Muscle of leg (tissue), 11 donors: Measurements from ENCODE around the gene ABCG1. TPM values are rescaled to one million over a fixed set of nuclear protein-coding genes. Genes with fewer than 3 reads are reported as not detected.

Experiments
- DNase-seq: peaks from one replicate; pipeline ENCODE4 v3.0.0; 2013
- H3K27ac ChIP-seq: one replicate; pipeline ENCODE4 v1.5.1; 2013; ENCODE audit warnings: mild to moderate bottlenecking, low read length, control low read depth
- H3K27me3 ChIP-seq: one replicate; pipeline ENCODE4 v1.6.1; 2013; ENCODE audit warnings: low read length; ENCODE audit not compliant: control insufficient read depth, insufficient read depth
- H3K36me3 ChIP-seq: one replicate; pipeline ENCODE4 v1.6.1; 2013; ENCODE audit warnings: low read length; ENCODE audit not compliant: control insufficient read depth, insufficient read depth
- H3K4me1 ChIP-seq: one replicate; pipeline ENCODE4 v1.6.1; 2013; ENCODE audit warnings: low read length; ENCODE audit not compliant: control insufficient read depth, insufficient read depth
- H3K4me3 ChIP-seq: one replicate; pipeline ENCODE4 v1.5.1; 2013; ENCODE audit warnings: low read length, control low read depth
- H3K9me3 ChIP-seq: replicated peaks from 2 replicates; pipeline ENCODE4 v1.6.1; 2013; ENCODE audit warnings: low read depth, low read length; ENCODE audit not compliant: control insufficient read depth
- WGBS: methylation state at CpG from one replicate; pipeline ENCODE4 v1.1.5; 2013; ENCODE audit warnings: missing lambda C conversion rate; ENCODE audit not compliant: insufficient coverage; 5-methylcytosine and 5-hydroxymethylcytosine counted together
- polyA plus RNA-seq, 8 donors: library from polyadenylated mRNA; unstranded; fragments of 120-200 nt; gene quantifications; one replicate each; pipeline versions ENCODE4 v1.2.1 to v1.2.3, GENCODE V29; 2013; ENCODE audit warnings: inconsistent platforms in 1 of 8, low replicate concordance in 1 of 8; ENCODE audit not compliant: insufficient read length in 8 of 8, insufficient read depth in 1 of 8
- total RNA-seq: library from RNA; stranded (reverse); fragments of 120-200 nt; gene quantifications from one replicate; pipeline ENCODE4 v1.2.4, GENCODE V29; 2013

The ABCG1 gene
- total and polyA plus RNA-seq, 9 donors, result 4.9 to 9.1 (median 8.1) TPM

- WGBS, result 83% methylated on average over 5 of the region's 5 CpGs
- H3K27me3 ChIP-seq, result peaks cover 30% of the 10 kb centered on the region
- peaks cover 11% of the 10 kb centered on the region for H3K4me1 ChIP-seq
Observed at GRCh38 chr21:42214921-42215320, 4.0 kb upstream of the ABCG1 start.

GRCh38 chr21:42215942-42216725 is 2.8 kb upstream of the ABCG1 start:
- Histone ChIP-seq H3K4me3 (no peak overlapping the region), H3K9me3 (peaks cover 4% of the 10 kb centered on the region), H3K36me3 (no peaks in the 10 kb centered on the region), H3K4me1 (peaks cover 20% of the 10 kb centered on the region), H3K27ac (no peak overlapping the region), H3K27me3 (peaks cover 34% of the 10 kb centered on the region)
- no peak for DNase-seq
- 92% methylated on average over 6 of the region's 9 CpGs for WGBS

More at GRCh38 chr21:42214921-42215320, 4.0 kb upstream of the ABCG1 start:
- H3K4me3 ChIP-seq, result no peak overlapping the region
- DNase-seq, result no peak
- peaks cover 4% of the 10 kb centered on the region for H3K9me3 ChIP-seq
- no peaks in the 10 kb centered on the region for H3K36me3 ChIP-seq
- H3K27ac ChIP-seq, result no peak overlapping the region

GRCh38 chr21:42216726-42217572 is 2.0 kb upstream of the ABCG1 start:
- 89% methylated on average over 16 of the region's 17 CpGs for WGBS
- Histone ChIP-seq H3K36me3 (no peaks in the 10 kb centered on the region), H3K9me3 (peaks cover 4% of the 10 kb centered on the region), H3K4me3 (no peak overlapping the region), H3K27ac (no peak overlapping the region), H3K4me1 (peaks cover 27% of the 10 kb centered on the region), H3K27me3 (peaks cover 38% of the 10 kb centered on the region)
- no peak for DNase-seq

GRCh38 chr21:42219606-42220137 is 732 bp downstream of the ABCG1 start:
- no peak for DNase-seq

GRCh38 chr21:42220138-42220701 is 1.3 kb downstream of the ABCG1 start:
- Histone ChIP-seq H3K4me3 (peak overlapping the region; percentile 58), H3K27me3 (peaks cover 44% of the 10 kb centered on the region), H3K27ac (peak overlapping the region; percentile 77), H3K36me3 (peaks cover 2% of the 10 kb centered on the region), H3K9me3 (peaks cover 4% of the 10 kb centered on the region), H3K4me1 (peaks cover 32% of the 10 kb centered on the region)
- 8% methylated on average over 19 of the region's 26 CpGs for WGBS
- peak; percentile 89 for DNase-seq

More at GRCh38 chr21:42219606-42220137, 732 bp downstream of the ABCG1 start:
- peaks cover 44% of the 10 kb centered on the region for H3K27me3 ChIP-seq
- H3K36me3 ChIP-seq, result peaks cover 2% of the 10 kb centered on the region
- H3K9me3 ChIP-seq, result peaks cover 4% of the 10 kb centered on the region
- H3K27ac ChIP-seq, result peak overlapping the region; percentile 77
- H3K4me1 ChIP-seq, result peaks cover 32% of the 10 kb centered on the region
- peak overlapping the region; percentile 58 for H3K4me3 ChIP-seq
- 2% methylated on average over 33 of the region's 41 CpGs for WGBS

GRCh38 chr21:42221581-42222345 is 2.8 kb downstream of the ABCG1 start:
- no peak for DNase-seq
- peaks cover 42% of the 10 kb centered on the region for H3K27me3 ChIP-seq
- peaks cover 32% of the 10 kb centered on the region for H3K4me1 ChIP-seq
- no peak overlapping the region for H3K4me3 ChIP-seq
- H3K9me3 ChIP-seq, result no peaks in the 10 kb centered on the region
- peak overlapping the region; percentile 77 for H3K27ac ChIP-seq
- peaks cover 5% of the 10 kb centered on the region for H3K36me3 ChIP-seq
- WGBS, result 52% methylated on average over 9 of the region's 15 CpGs

GRCh38 chr21:42222386-42222785 is 3.4 kb downstream of the ABCG1 start:
- Histone ChIP-seq H3K27me3 (peaks cover 35% of the 10 kb centered on the region), H3K4me1 (peaks cover 32% of the 10 kb centered on the region), H3K27ac (peak overlapping the region; percentile 77), H3K9me3 (no peaks in the 10 kb centered on the region), H3K36me3 (peaks cover 5% of the 10 kb centered on the region), H3K4me3 (no peak overlapping the region)
- WGBS, result 71% methylated on average over 3 of the region's 6 CpGs
- no peak for DNase-seq

GRCh38 chr21:42222821-42223390 is 4.0 kb downstream of the ABCG1 start:
- Histone ChIP-seq H3K36me3 (peaks cover 5% of the 10 kb centered on the region), H3K4me3 (no peak overlapping the region), H3K4me1 (peaks cover 35% of the 10 kb centered on the region), H3K27ac (no peak overlapping the region), H3K9me3 (no peaks in the 10 kb centered on the region), H3K27me3 (peaks cover 33% of the 10 kb centered on the region)
- no peak for DNase-seq
- 82% methylated on average over 7 of the region's 9 CpGs for WGBS

GRCh38 chr21:42223826-42224575 is 5.1 kb downstream of the ABCG1 start:
- H3K27me3 ChIP-seq, result peaks cover 24% of the 10 kb centered on the region
- no peak for DNase-seq
- WGBS, result 90% methylated on average over 9 of the region's 15 CpGs
- no peak overlapping the region for H3K27ac ChIP-seq
- H3K36me3 ChIP-seq, result peaks cover 5% of the 10 kb centered on the region
- H3K9me3 ChIP-seq, result no peaks in the 10 kb centered on the region
- no peak overlapping the region for H3K4me3 ChIP-seq
- H3K4me1 ChIP-seq, result peaks cover 43% of the 10 kb centered on the region
